22Rv1 (cell line): ENCODE results near the gene NKX2-2.

Experiments
- CTCF ChIP-seq: fragments of 450-650 bp; IDR thresholded peaks from 2 replicates; pipeline ENCODE4 v1.5.1; 2017; ENCODE audit warnings: mild to moderate bottlenecking
- ZFX ChIP-seq: fragments of 450-650 bp; IDR thresholded peaks from 2 replicates; pipeline ENCODE4 v1.6.1; 2017; ENCODE audit warnings: antibody characterized with exemption, borderline replicate concordance

GRCh38 chr20:21510414-21511384 is 3.2 kb downstream of the NKX2-2 start:
- TF ChIP-seq CTCF (no peak), ZFX (no peak)
